ENCODE results near the gene NR4A1. TPM values are rescaled to one million over a fixed set of nuclear protein-coding genes. Genes with fewer than 3 reads are reported as not detected.
A peak's percentile ranks its signal among the peaks of the same experiment; 100 is the strongest.

Gene NR4A1
- total and polyA plus RNA-seq, 4 experiments from 2014 or later, result 1.1 to 1.3 (median 1.3) TPM

GRCh38 chr12:52082026-52082668 lies 30.9 kb downstream of the NR4A1 start:
- H3K36me3 Mint-ChIP-seq, result peaks cover 7 to 18% of the 10 kb centered on the region in 2 donors
- Histone ChIP-seq H3K27ac (ENCODE audit: low read depth, low read length) (no peak overlapping the region), H3K4me1 (ENCODE audit: insufficient read depth, low read length) (peaks cover 8% of the 10 kb centered on the region), H3K9me3 (ENCODE audit: control insufficient read depth in 1 of 2, low read length in 2 of 2) (no peaks in the 10 kb centered on the region), H3K36me3 (ENCODE audit: insufficient read depth, low read length) (peaks cover 8% of the 10 kb centered on the region), H3K4me3 (ENCODE audit: low read length in 2 of 2) (no peak overlapping the region), H3K27me3 (ENCODE audit: insufficient read depth, low read length) (no peaks in the 10 kb centered on the region)
- peaks cover 2 to 7% of the 10 kb centered on the region in 2 donors for H3K27me3 Mint-ChIP-seq
- intact Hi-C loops (cut with micrococcal nuclease), result no loop called here
- peak overlapping the region in 3 of 7 donors; percentile 21 to 81 (median 29) for H3K27ac Mint-ChIP-seq
- DNase-seq, result no peak
- POLR2A ChIA-PET (ENCODE audit: partially characterized antibody), result interaction anchor here (0.8 to 3.6 kb wide), 3 partner anchors 12 to 56 kb away, joined by 3 to 23 read pairs (median 8); partner anchors contain the start of gene ATG101
- peak overlapping the region in 1 of 8 donors; percentile 69 for H3K4me3 Mint-ChIP-seq
- CTCF ChIA-PET (ENCODE audit: partially characterized antibody), result interaction anchor here (0.9 to 13.4 kb wide), 11 partner anchors 9 to 161 kb away, joined by 3 to 434 read pairs (median 4); partner anchors contain the start of genes ATG101 and TAMALIN
- H3K9me3 Mint-ChIP-seq, result peaks cover 0 to 1% (median 0%) of the 10 kb centered on the region in 8 donors
- H3K4me1 Mint-ChIP-seq, result peaks cover 4 to 11% (median 8%) of the 10 kb centered on the region in 4 donors

DNA sequence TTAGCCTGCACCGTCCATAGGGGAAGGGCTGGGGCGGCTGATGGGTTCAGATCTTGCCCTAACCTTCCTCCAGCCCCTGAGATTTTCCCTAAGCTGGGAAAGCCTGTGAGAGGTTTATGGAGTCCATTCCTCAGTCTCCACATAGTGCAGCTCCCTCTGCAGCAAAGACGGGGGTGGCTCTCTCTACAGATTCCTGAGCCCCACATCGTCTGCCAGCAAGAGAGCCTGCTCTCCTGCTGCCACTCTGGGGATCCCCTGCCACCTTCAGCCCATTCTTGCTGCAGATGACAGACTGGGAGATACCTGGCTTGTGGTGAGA lies 31.4 kb downstream of the NR4A1 start:
- POLR2A ChIA-PET (ENCODE audit: partially characterized antibody), result interaction anchor here (0.8 to 3.6 kb wide), 3 partner anchors 13 to 57 kb away, joined by 3 to 23 read pairs (median 3); partner anchors contain the start of gene ATG101

GRCh38 chr12:52082988-52083637 lies 31.9 kb downstream of the NR4A1 start:
- CTCF ChIA-PET (ENCODE audit: partially characterized antibody), result interaction anchor here (1.0 to 13.4 kb wide), 8 partner anchors 8 to 90 kb away, joined by 3 to 434 read pairs (median 5); partner anchors contain the start of gene ATG101
- H3K4me3 Mint-ChIP-seq, result peak overlapping the region in 1 of 8 donors; percentile 15

More for the DNA sequence above, 31.4 kb downstream of the NR4A1 start:
- DNase-seq, result no peak
- H3K27me3 Mint-ChIP-seq, result peaks cover 3 to 9% of the 10 kb centered on the region in 2 donors
- H3K4me1 Mint-ChIP-seq, result peaks cover 4 to 11% (median 8%) of the 10 kb centered on the region in 4 donors
- Histone ChIP-seq H3K36me3 (ENCODE audit: insufficient read depth, low read length) (peaks cover 7% of the 10 kb centered on the region), H3K9me3 (ENCODE audit: control insufficient read depth in 1 of 2, low read length in 2 of 2) (no peaks in the 10 kb centered on the region), H3K4me3 (ENCODE audit: low read length in 2 of 2) (no peak overlapping the region), H3K27me3 (ENCODE audit: insufficient read depth, low read length) (no peaks in the 10 kb centered on the region), H3K27ac (ENCODE audit: low read depth, low read length) (no peak overlapping the region), H3K4me1 (ENCODE audit: insufficient read depth, low read length) (peaks cover 8% of the 10 kb centered on the region)
- H3K36me3 Mint-ChIP-seq, result peaks cover 6 to 15% of the 10 kb centered on the region in 2 donors
- no peak overlapping the region for H3K4me3 Mint-ChIP-seq
- H3K9me3 Mint-ChIP-seq, result peaks cover 0 to 1% (median 0%) of the 10 kb centered on the region in 8 donors
- CTCF ChIA-PET (ENCODE audit: partially characterized antibody), result interaction anchor here (1.0 to 13.4 kb wide), 10 partner anchors 8 to 161 kb away, joined by 3 to 434 read pairs (median 4); partner anchors contain the start of gene ATG101
- intact Hi-C loops (cut with micrococcal nuclease), result no loop called here
- no peak overlapping the region for H3K27ac Mint-ChIP-seq

DNA sequence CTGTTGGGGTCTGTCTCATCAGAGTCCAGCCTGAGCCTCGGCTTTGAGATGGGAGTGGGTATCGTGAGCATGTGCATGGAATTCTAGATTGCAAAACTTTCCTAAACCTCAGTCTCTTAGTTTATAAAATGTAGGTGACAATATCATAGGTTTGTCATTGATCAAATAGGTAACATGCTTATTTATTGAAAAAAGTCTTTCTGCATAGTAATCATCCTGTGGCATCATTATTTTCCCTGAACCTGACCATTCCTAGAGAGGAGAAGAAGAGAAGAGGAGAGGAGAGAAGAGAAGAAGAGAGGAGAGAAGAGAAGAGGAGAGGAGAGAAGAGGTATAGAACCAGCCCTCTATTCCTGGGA lies 32.4 kb downstream of the NR4A1 start:
- Histone ChIP-seq H3K4me3 (ENCODE audit: low read length in 2 of 2) (no peak overlapping the region), H3K27ac (ENCODE audit: low read depth, low read length) (no peak overlapping the region), H3K27me3 (ENCODE audit: insufficient read depth, low read length) (peaks cover 3% of the 10 kb centered on the region), H3K9me3 (ENCODE audit: control insufficient read depth in 1 of 2, low read length in 2 of 2) (no peaks in the 10 kb centered on the region), H3K4me1 (ENCODE audit: insufficient read depth, low read length) (peaks cover 8% of the 10 kb centered on the region), H3K36me3 (ENCODE audit: insufficient read depth, low read length) (no peaks in the 10 kb centered on the region)
- H3K36me3 Mint-ChIP-seq, result peaks cover 0 to 7% of the 10 kb centered on the region in 2 donors
- intact Hi-C loops (cut with micrococcal nuclease), result loop anchor here (1.0 kb wide), 3 partner anchors 14 to 90 kb away; partner anchors contain the start of gene ATG101
- no peak overlapping the region for H3K4me3 Mint-ChIP-seq
- H3K9me3 Mint-ChIP-seq, result peaks cover 0 to 1% (median 0%) of the 10 kb centered on the region in 8 donors
- H3K4me1 Mint-ChIP-seq, result peaks cover 2 to 11% (median 7%) of the 10 kb centered on the region in 4 donors
- ChIA-PET POLR2A (ENCODE audit: partially characterized antibody) (interaction anchor here (1.0 to 3.6 kb wide), 3 partner anchors 51 to 58 kb away, joined by 3 to 23 read pairs (median 9); no protein-coding TSS in a partner anchor), CTCF (ENCODE audit: partially characterized antibody) (interaction anchor here (1.2 to 13.4 kb wide), 7 partner anchors 9 to 91 kb away, joined by 3 to 434 read pairs (median 10); partner anchors contain the start of gene ATG101)
- peak overlapping the region in 4 of 7 donors; percentile 17 to 73 (median 24) for H3K27ac Mint-ChIP-seq
- H3K27me3 Mint-ChIP-seq, result peaks cover 10 to 18% of the 10 kb centered on the region in 2 donors
- no peak for DNase-seq

More at GRCh38 chr12:52082988-52083637, 31.9 kb downstream of the NR4A1 start:
- Mint-ChIP-seq H3K27ac (peak overlapping the region in 5 of 7 donors; percentile 17 to 79 (median 57)), H3K27me3 (peaks cover 8 to 13% of the 10 kb centered on the region in 2 donors), H3K9me3 (peaks cover 0 to 1% (median 0%) of the 10 kb centered on the region in 8 donors), H3K4me1 (peaks cover 3 to 11% (median 7%) of the 10 kb centered on the region in 4 donors), H3K36me3 (peaks cover under 1 to 10% of the 10 kb centered on the region in 2 donors)
- peaks cover 3% of the 10 kb centered on the region for H3K36me3 ChIP-seq (ENCODE audit: insufficient read depth, low read length)
- H3K9me3 ChIP-seq (ENCODE audit: control insufficient read depth in 1 of 2, low read length in 2 of 2), result no peaks in the 10 kb centered on the region
- intact Hi-C loops (cut with micrococcal nuclease), result loop anchor here (1.0 kb wide), 3 partner anchors 14 to 90 kb away; partner anchors contain the start of gene ATG101
- H3K4me3 ChIP-seq (ENCODE audit: low read length in 2 of 2), result no peak overlapping the region
- H3K27ac ChIP-seq (ENCODE audit: low read depth, low read length), result no peak overlapping the region
- POLR2A ChIA-PET (ENCODE audit: partially characterized antibody), result interaction anchor here (0.8 to 3.6 kb wide), 3 partner anchors 13 to 57 kb away, joined by 3 to 23 read pairs (median 3); partner anchors contain the start of gene ATG101
- peak; percentile 58 to 71 (median 66) for DNase-seq
- H3K4me1 ChIP-seq (ENCODE audit: insufficient read depth, low read length), result peaks cover 8% of the 10 kb centered on the region
- no peaks in the 10 kb centered on the region for H3K27me3 ChIP-seq (ENCODE audit: insufficient read depth, low read length)

DNA sequence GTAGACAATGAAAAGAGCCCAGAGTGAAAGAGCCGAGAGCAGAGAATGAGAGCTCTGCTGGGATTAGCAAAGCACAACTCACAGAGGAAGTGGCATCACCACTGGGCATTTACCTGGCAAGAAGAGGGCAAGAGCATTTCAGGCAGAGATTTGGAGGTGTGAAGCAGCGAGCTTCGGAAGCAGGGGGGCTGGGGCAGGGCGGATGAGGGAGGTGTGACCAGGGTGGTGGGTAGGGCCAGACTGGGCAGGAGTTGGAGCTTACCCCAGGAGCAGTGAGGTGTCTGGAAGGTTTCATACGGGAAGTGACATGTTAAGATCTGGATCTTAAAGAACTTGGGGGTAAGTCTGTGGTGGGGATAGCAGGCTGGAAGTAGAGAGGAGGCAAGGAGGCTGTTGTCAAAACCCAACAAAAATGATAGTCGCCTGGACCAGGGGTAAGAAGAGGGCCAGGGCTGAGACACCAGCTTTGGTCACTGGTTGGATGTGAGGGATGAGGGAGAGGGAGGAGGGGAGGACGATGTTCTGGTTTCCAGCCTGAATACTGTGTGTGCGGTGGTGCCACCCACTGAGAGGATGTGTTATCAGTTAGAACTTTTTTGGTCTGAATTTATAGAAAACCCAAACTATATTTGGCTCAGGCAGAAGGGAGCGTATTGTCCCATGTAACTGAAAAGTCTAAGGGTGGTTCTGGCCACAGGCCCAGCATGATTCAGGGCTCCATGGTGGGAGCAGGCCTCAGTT lies 33.4 kb downstream of the NR4A1 start:
- POLR2A ChIA-PET (ENCODE audit: partially characterized antibody), result interaction anchor here (1.2 kb wide), 1 partner anchor 59 kb away, joined by 9 read pairs; no protein-coding TSS in a partner anchor
- Mint-ChIP-seq H3K9me3 (peaks cover 0 to 1% (median 0%) of the 10 kb centered on the region in 8 donors), H3K4me1 (peaks cover 2 to 11% (median 7%) of the 10 kb centered on the region in 4 donors), H3K36me3 (peaks cover 0 to 1% of the 10 kb centered on the region in 2 donors), H3K4me3 (no peak overlapping the region), H3K27ac (no peak overlapping the region), H3K27me3 (peaks cover 19 to 23% of the 10 kb centered on the region in 2 donors)
- intact Hi-C loops (cut with micrococcal nuclease), result no loop called here
- Histone ChIP-seq H3K4me3 (ENCODE audit: low read length in 2 of 2) (no peak overlapping the region), H3K27me3 (ENCODE audit: insufficient read depth, low read length) (peaks cover 6% of the 10 kb centered on the region), H3K9me3 (ENCODE audit: control insufficient read depth in 1 of 2, low read length in 2 of 2) (no peaks in the 10 kb centered on the region), H3K27ac (ENCODE audit: low read depth, low read length) (no peak overlapping the region), H3K36me3 (ENCODE audit: insufficient read depth, low read length) (no peaks in the 10 kb centered on the region), H3K4me1 (ENCODE audit: insufficient read depth, low read length) (peaks cover 8% of the 10 kb centered on the region)
- CTCF ChIA-PET (ENCODE audit: partially characterized antibody), result interaction anchor here (0.7 to 13.4 kb wide), 13 partner anchors 8 to 197 kb away, joined by 3 to 434 read pairs (median 4); partner anchors contain the start of gene ATG101
- no peak for DNase-seq

DNA sequence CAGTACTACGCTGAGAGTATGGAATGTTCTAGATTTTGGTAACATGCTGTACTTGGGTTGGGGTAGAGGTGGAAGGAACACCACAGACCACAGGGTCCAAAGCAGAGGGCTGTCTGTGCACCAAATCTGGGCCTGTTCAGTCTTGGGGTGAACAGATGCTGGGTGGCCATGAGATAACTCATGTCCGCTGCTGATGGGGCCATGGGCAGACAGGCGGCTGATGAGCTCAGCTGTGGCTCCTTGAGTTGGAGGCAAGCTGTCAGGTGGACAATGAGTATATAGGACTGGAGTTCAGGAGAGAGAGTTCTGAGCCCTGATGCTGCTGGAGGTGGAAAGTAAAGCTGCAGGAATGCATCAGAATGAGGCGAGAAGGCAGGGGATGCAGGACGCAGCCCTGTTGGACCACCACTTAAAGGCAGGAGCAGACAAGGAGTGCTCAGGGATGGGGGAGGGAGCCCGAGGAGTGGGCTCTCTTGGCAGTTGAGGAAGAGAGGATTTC lies 34.5 kb downstream of the NR4A1 start:
- Mint-ChIP-seq H3K9me3 (peaks cover 0 to 1% (median 0%) of the 10 kb centered on the region in 8 donors), H3K4me1 (peaks cover 2 to 11% (median 7%) of the 10 kb centered on the region in 4 donors), H3K27me3 (peaks cover 22 to 33% of the 10 kb centered on the region in 2 donors), H3K36me3 (peaks cover 0 to 1% of the 10 kb centered on the region in 2 donors), H3K27ac (peak overlapping the region in 1 of 7 donors; percentile 33), H3K4me3 (no peak overlapping the region)
- no peaks in the 10 kb centered on the region for H3K9me3 ChIP-seq (ENCODE audit: control insufficient read depth in 1 of 2, low read length in 2 of 2)
- H3K36me3 ChIP-seq (ENCODE audit: insufficient read depth, low read length), result no peaks in the 10 kb centered on the region
- intact Hi-C loops (cut with micrococcal nuclease), result no loop called here
- CTCF ChIA-PET (ENCODE audit: partially characterized antibody), result interaction anchor here (0.6 to 13.4 kb wide), 5 partner anchors 9 to 64 kb away, joined by 3 to 434 read pairs (median 4); partner anchors contain the start of gene ATG101
- no peak overlapping the region for H3K27ac ChIP-seq (ENCODE audit: low read depth, low read length)
- H3K4me3 ChIP-seq (ENCODE audit: low read length in 2 of 2), result no peak overlapping the region
- peaks cover 6% of the 10 kb centered on the region for H3K27me3 ChIP-seq (ENCODE audit: insufficient read depth, low read length)
- no peak for DNase-seq
- POLR2A ChIA-PET (ENCODE audit: partially characterized antibody), result interaction anchor here (1.3 kb wide), 1 partner anchor 60 kb away, joined by 7 read pairs; no protein-coding TSS in a partner anchor
- H3K4me1 ChIP-seq (ENCODE audit: insufficient read depth, low read length), result peaks cover 8% of the 10 kb centered on the region

Data from CD4-positive, alpha-beta memory T cell (primary cell).